ENCODE results near the gene ZNF197.
"Not testable (repeated sequence)": the region's sequence is repeated elsewhere in the genome, so short reads cannot be mapped to it uniquely, and the experiment has no call there.

DNA sequence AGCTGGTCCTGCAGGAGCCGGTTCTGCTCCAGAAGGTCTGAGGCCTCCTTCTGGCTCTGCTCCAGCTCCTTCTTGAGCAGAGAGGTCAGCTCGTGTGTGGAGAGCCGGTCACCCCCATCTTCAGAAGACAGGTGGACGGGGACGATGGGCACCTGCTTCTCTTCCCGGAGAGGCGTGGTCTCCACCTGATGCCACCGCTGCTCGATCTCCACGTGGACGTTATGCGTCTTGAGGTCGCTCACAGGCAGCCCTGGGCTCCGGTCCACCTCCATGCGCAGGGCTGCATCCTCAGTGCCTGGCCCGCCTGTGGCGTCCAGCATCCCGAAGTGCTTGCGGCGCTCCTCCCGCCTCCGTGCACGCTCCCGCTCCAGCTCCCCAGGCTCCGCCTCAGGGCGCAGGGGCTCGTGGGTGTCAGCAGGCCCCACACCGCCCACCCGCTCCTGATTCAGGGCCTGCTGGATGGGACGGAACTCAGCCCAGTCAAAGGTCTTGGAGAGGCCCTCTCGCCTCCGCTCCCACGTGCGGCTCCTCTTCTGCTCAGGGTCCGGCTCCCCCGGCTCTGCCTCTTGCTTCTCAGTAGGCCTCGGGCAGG is 45.8 kb upstream of the ZNF197 start:
- not testable (repeated sequence) for TF ChIP-seq CHD2 (IDR thresholded peaks at IDR 0.05; ENCODE audit: low read length, partially characterized antibody); JUNB (IDR thresholded peaks at IDR 0.05)
- TF ChIP-seq, protein P1, sequence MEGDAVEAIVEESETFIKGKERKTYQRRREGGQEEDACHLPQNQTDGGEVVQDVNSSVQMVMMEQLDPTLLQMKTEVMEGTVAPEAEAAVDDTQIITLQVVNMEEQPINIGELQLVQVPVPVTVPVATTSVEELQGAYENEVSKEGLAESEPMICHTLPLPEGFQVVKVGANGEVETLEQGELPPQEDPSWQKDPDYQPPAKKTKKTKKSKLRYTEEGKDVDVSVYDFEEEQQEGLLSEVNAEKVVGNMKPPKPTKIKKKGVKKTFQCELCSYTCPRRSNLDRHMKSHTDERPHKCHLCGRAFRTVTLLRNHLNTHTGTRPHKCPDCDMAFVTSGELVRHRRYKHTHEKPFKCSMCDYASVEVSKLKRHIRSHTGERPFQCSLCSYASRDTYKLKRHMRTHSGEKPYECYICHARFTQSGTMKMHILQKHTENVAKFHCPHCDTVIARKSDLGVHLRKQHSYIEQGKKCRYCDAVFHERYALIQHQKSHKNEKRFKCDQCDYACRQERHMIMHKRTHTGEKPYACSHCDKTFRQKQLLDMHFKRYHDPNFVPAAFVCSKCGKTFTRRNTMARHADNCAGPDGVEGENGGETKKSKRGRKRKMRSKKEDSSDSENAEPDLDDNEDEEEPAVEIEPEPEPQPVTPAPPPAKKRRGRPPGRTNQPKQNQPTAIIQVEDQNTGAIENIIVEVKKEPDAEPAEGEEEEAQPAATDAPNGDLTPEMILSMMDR (IDR thresholded peaks at IDR 0.05) = not testable (repeated sequence)
